M059J (cell line): ENCODE measurements around the gene TRIM36. TPM values are rescaled to one million over a fixed set of nuclear protein-coding genes. Genes with fewer than 3 reads are reported as not detected.

Experiments
- DNase-seq: peaks from one replicate; pipeline ENCODE4 v3.0.0-alpha.2; 2012; ENCODE audit warnings: low read depth
- total RNA-seq: library from RNA; depleted of rRNA; stranded (reverse); fragments of >200 nt; shearing (Covaris generic); gene quantifications from 2 replicates; pipeline ENCODE4 v1.2.3, GENCODE V29; 2014

TRIM36 gene
- total RNA-seq, 1 experiment from 2014 or later, result 1.6 TPM

DNA sequence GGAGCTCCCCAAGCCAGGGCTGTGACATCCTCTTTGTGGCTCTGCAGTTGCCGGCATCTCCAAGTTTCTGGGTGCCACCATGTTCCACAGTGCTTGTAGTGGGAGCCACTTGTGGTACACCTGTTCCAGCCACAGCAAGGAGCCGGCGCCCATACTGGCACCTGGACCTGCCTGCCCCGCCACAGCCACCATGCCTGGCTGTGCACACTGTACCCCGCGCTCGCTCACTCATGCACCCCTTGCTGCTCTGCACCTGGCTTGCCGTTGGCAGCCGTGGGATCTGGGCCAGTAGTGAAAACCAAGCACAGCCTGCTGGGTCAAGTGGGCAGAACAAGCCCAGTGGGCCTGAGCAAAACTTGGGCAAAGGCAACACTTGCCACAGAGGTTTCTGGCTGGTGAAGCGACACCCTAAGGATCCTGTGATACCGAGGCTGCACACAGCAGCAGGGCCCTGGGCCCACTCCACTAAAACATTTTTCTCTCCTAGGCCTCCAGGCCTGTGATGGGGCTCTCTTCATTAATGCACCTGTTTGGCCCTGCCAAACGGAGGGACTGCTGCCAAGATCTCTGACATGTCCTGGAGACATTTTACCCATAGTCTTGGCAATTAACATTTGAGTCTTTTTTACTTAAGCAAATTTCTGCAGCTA, 2.8 kb downstream of the TRIM36 start:
- DNase-seq, result no peak

GRCh38 chr5:115165790-115166189, 3.9 kb downstream of the TRIM36 start:
- no peak for DNase-seq

DNA sequence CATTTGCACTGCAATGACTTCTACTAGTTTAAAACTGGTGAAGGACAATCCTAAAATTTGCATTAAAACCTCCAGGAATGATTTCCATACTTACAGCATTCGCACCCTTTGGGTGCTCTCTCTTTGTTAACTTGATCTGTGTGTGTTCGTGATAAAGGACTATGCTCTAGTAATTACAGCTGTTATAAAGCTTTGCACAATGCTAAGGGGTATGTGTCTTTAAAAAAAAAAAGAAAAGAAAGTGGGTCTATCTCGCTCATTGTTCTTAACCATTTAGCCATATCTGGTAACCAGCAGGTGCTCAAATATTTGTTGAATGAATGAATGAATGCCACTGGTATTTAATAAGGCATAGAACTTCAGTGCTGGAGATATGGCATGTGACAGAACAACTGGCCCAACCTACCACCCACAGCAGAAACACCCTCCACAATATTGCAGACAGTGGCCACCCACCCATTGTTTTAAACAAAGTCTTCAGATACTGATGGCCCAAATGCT, 8.7 kb downstream of the TRIM36 start:
- no peak for DNase-seq

DNA sequence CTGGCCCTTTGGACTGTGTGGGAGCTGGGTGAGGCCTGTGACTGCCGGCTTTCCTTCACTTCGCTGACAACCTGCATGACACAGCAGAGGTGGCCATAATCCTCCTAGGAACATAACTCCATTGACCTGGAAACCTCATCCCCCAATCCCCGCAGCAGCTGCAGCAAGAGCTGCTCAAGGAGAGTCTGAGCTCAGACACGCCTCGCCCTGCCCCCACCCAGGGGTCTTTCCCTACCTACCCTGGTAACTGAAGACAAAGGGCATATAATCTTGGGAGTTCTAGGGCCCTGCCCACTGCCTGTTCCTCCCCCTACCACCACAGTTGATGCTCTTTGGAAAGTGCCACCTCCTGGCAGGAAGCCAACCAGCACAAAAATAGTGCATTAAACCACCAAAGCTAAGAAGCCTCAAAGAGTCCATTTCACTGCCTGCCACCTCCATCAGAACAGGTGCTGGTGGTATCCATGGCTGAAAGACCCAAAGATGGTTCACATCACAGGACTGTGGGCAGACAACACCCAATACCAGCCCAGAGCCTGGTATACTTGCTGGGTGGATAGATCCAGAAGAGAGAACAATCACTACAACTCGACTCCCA, 18.4 kb downstream of the TRIM36 start:
- DNase-seq, result no peak

GRCh38 chr5:115150512-115150911, 19.2 kb downstream of the TRIM36 start:
- DNase-seq, result no peak

DNA sequence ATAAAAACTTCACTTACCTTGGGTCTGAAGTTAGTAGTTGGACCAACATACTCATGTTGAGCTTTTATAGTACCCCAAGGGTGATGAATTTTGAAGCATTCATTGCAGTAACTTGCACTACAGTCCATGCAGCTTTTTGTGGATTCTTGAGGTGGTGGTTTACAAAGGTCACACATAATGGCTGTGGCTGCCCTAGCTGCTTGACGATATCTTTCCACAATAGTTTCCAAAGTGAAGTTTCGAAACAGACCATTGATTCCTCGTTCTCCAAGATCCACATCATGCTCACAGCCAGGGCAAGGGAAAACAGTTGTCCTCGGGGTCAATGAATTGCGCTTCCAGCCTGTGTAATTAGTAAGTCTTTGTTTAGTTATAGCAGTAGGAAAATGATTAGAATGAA, 22.7 kb downstream of the TRIM36 start:
- DNase-seq, result peak; percentile 36

DNA sequence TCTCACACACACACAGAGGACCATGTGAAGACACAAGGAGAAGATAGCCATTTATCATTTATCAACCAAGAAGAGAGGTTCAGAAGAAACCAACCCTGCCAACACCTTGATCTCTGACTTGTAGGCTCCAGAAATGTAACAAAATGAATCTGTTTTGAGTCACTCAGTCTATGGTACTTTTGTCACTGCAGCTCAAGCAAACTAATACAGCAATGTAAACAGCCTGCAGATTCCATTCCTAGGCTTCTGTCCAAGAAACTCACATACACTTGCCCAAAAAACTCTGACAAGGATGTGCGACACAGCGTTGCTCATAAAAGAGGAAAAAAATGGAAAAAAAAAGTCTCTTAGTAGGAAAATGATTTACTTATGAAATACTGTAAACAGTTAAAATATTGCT, 33.4 kb downstream of the TRIM36 start:
- no peak for DNase-seq

DNA sequence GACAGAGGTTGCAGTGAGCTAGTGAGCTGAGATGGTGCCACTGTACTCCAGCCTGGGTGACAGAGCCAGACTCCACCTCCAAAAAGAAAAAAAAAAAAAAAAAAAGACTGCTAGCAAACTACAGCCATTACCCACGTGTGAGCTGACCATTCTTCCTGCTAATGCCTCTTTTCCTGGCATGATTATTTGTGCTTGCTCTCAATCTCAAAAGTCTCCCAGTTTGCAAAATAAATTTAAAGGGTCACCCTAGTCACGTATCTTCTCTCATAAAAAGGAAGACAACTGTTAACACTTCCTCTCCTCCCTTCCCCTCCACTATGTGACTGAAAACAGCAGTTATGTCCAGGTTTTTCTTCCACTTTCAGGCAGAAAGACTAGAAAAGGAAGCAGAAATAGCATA, 37.2 kb downstream of the TRIM36 start:
- no peak for DNase-seq

DNA sequence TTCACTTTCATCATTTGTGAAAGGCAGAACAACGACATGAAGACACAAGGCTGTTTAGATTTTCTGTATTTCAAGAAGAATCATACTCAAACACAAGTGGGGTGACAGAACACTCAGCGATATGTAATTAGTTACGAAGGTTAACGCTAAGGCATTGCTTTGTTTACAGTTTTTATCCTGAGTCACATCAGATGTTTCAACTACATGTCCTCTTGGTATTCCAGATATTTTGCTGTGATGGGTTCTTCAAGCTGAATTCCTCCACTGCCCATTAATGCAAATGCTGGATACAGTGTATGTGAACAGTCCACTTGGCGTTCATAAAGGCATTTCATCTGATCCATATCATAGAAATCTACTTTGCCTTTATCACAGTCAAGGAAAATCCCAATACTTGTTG, 43.4 kb downstream of the TRIM36 start:
- DNase-seq, result no peak

- DNase-seq, result no peak
Measured at GRCh38 chr5:115124741-115125140, 45.0 kb downstream of the TRIM36 start.

DNA sequence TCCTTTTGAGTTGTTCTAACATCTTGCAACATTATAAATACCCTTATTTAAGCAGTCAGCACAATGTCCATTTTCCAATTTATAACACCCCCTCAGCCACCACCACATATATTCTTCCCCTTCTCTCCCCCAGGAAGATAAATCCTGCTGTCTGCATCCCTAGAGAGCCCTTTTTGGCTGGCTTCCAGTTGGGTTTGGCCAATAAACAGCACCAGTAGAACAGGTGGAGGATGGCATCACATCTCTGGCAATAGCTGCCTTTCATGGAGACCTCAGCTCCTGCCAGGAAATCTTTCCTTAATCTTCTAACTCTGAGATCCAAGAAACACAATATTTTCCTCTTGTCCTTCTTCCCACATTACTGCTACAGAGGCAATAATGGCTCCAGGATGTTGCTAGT, 53.7 kb downstream of the TRIM36 start:
- DNase-seq, result no peak

DNA sequence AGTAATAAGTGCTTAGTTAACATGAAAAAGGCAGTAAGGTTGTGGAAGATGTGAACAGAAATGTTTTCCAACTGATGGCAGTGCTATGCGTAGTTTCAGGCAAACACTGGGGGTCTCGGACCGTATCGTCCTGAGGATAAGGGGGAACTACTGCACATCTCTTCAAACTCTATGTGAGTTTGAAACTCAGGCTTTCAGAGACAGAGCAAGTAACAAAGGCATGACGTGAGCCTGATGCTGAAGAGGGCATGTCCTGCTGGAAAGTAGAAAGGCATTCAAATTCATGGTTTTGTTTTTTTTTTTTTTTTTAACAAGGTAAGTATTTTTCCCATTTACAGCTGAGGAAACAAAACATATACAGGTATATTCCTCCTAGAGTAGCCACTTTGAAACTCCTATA, 59.9 kb downstream of the TRIM36 start:
- DNase-seq, result no peak

DNA sequence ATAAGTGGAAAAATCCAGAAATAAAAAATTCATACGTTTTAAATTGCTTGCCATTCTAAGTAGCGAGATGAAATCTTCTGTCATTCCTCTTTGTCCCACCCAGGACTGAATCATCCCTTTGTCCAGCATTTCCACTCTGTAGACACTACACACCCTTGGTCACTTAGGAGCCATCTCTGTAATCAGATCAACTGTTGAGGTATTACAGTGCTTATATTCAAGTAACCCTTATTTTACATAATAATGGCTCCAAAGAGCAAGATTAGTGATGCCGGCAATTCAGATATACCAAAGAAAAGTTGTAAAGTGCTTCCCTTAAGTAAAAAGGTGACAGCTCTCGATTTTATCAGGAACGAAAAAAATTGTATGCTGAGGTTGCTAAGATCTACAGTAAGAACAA, 60.4 kb downstream of the TRIM36 start:
- no peak for DNase-seq

GRCh38 chr5:115100319-115100955, 69.3 kb downstream of the TRIM36 start:
- DNase-seq, result no peak

DNA sequence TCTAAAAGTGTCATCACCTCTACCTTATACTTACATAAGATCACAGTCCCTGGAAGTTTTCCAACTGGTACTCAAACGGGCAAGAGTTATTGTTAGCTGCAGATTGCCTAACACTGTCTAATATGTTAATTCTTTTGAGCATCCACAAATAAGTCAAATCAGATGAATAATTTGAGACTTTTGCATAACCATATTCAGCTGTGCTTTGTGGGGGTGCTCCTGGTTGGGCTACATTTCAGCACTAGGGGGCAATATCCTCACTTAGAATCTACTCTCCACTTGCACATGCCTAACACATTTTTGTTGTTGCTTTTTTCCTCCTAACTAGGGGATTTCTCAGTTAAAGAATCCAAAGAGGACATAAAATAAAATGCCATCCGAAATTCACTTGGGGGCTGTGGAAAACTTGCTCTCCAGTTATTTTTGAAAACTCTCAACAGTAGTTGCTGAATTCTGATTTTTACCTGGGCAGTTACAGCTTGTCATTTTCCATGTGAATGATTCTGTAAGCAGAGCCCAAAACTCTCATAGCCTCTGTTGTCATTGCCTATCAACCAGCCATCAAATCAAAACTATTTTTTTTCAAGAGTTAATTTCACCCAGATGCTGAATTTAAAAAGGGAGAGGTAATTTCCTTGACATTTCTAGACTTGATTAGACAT, 71.5 kb downstream of the TRIM36 start:
- peak; percentile 49 for DNase-seq

DNA sequence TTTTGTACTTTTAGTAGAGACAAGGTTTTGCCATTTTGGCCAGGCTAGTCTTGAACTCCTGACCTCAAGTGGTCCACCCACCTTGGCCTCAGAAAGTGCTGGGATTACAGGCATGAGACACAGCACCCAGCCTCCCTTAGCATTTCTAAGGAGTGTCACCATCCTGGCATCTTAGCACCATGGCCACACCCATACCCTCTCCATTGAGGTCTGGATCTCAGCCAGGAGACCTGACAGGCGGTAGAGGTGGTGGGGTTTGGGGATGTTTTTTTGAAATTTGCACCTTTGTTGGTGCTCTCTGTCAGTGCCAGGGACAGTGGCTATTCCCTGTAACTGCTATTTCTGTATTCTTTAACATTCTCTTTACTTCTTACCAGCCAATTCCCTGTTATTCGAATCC, 72.5 kb downstream of the TRIM36 start:
- DNase-seq, result no peak

- DNase-seq, result peak; percentile 15
Measured at GRCh38 chr5:115096034-115096769, 73.5 kb downstream of the TRIM36 start.

DNA sequence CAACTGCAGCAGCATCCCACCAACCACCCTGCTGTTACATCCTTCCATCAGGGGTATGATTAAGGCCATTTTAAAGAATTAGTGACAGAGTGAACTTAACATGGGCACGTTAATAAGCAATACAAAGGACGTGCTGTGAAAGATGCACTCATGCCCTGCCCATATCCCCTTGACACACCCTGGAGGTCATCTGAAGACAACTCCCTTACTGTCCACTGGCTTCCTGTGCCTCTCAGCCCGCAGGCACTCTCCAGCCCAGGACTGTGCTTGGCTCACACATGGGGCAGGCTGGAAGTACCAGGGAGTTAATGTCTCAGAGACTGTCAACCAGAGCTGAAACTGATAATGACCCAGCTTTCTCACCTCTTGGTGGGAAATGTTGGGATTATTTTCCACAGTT, 81.8 kb downstream of the TRIM36 start:
- DNase-seq, result no peak

DNA sequence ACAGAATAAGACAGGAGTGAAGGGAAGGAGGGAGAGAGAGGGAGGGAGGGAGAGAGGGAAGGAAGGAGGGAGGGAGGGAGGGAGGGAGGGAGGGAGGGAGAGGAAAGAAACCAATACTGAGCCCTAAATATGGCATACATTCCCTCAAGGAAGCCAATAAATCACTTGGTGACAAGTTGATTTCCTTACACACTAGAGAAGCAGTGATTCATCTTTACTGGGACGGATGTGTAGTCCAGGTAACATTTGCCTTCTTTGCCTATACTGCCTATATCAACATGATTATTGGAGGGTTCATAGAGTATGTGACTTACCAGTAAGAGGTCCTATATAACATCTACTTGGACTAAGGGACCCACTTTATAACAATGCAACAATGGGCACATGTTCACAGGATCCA, 83.2 kb downstream of the TRIM36 start:
- DNase-seq, result no peak

DNA sequence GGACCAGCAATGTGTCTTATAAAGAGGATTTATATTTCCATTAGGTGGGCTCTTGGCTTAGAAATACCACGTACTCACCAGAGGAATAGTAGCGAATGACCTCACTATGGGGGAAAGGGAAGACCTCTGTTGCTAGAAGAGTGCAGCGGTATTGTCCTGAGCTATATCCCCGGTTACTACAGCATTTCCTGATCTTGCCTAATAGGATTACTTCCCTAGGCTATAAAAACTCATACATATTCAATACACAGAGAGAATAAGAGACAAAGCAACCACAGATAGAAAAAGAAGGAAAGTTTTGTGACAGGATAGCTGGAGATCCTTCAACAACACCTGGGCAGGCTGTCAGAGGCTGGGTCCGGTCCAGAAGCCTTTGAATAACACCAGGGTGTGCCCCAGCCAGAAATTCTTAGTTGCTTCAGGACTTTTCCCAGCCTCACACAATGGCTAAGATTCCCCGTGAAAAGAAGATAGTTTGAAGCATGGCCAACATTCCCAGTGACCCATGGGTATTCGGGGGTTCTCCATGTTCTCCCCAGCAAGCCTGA, 85.4 kb downstream of the TRIM36 start:
- no peak for DNase-seq

GRCh38 chr5:115079924-115080623, 89.6 kb downstream of the TRIM36 start:
- no peak for DNase-seq
